ENCODE results near the gene HDAC8.
"Not testable (repeated sequence)": the region's sequence is repeated elsewhere in the genome, so short reads cannot be mapped to it uniquely, and the experiment has no call there.

The HDAC8 gene

DNA sequence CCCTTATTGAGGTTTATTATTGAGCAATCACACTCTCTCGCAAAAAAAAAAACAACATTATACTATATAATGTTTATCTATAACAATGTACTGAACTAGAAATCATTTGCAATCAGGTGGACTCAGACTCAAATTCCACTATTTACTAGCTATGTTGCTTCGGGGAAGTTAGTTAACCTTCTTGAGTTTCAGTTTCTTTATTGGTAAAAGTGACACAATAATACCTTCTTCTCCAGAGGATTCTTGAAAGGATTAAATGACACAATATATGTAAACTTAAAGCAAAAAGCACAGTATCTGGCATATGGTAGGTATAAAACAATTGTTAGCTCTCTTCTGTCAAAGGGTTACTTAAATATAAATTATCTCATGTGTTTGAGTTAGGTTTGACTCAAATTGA lies 31.5 kb upstream of the HDAC8 start:
- no peak overlapping the region for H3K27ac ChIP-seq
- no peak for TF ChIP-seq ZFX (IDR thresholded peaks at IDR 0.05; ENCODE audit: borderline replicate concordance)
- TF ChIP-seq, protein P1, sequence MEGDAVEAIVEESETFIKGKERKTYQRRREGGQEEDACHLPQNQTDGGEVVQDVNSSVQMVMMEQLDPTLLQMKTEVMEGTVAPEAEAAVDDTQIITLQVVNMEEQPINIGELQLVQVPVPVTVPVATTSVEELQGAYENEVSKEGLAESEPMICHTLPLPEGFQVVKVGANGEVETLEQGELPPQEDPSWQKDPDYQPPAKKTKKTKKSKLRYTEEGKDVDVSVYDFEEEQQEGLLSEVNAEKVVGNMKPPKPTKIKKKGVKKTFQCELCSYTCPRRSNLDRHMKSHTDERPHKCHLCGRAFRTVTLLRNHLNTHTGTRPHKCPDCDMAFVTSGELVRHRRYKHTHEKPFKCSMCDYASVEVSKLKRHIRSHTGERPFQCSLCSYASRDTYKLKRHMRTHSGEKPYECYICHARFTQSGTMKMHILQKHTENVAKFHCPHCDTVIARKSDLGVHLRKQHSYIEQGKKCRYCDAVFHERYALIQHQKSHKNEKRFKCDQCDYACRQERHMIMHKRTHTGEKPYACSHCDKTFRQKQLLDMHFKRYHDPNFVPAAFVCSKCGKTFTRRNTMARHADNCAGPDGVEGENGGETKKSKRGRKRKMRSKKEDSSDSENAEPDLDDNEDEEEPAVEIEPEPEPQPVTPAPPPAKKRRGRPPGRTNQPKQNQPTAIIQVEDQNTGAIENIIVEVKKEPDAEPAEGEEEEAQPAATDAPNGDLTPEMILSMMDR (IDR thresholded peaks at IDR 0.05) = no peak

DNA sequence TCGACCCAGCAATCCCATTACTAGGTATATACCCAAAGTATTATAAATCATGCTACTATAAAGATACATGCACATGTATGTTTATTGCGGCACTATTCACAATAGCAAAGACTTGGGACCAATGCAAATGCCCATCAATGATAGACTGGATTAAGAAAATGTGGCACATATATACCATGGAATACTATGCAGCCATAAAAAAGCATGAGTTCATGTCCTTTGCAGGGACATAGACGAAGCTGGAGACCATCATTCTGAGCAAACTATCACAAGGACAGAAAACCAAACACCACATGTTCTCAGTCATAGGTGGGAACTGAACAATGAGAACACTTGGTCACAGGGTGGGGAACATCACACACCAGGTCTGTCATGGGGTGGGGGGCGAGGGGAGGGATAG lies 18.4 kb upstream of the HDAC8 start:
- not testable (repeated sequence) for H3K27ac ChIP-seq

DNA sequence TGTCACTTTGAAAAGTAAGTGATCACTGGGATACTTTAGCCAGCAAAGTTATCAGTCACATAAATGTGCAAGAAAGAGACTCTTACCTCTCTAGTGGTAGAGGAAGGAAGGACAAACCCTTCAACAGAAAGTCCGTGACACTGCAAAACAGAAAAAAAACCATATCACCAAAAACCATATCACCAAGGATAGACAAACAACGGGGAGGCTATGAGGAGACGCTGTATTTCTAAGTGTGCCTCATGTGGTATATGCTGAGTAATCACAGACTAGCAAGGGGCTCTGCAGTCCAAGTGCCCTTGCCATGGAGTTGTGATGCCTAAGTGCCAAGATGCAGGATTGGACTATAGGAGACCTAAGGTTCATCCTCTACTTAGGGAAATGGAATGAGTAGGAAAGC lies 11.5 kb upstream of the HDAC8 start:
- TF ChIP-seq, protein P1 (IDR thresholded peaks at IDR 0.05) = no peak
- TF ChIP-seq ZFX (IDR thresholded peaks at IDR 0.05; ENCODE audit: borderline replicate concordance) = no peak
- no peak overlapping the region for H3K27ac ChIP-seq

DNA sequence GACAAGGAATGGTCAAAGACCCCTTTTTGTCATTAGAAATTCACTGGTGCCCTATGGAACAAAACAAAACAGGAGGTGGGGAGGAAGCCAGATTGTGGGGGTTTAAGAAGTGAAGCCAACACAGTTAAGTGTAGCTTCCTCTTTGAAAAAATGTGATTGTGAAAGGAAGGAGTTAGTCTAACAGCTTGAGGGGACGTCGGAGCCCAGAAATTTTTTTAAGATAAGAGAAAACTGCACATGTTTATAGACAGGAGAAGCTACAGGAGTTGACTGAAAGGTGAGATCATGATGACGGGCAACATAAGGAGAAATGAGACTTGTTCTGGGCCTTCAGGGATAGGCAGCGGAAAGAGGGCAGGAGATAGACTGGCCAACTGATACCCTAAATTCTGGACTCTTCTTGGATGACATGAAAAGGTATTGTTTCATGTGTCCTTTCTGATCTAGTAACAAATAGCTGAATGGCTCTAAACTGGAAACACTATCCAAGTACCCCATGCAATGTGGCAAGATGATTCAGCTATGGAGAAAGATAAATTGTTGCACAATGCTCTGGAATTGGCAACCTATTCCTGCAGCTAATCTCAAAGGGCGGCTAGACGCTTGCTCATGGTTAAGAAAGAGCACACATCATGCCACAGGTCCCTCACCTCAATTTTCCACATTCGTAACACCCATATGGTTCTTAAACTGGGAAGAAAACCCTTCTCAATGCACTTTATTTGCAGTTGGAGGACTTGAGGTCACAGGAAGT lies 3.7 kb upstream of the HDAC8 start:
- H3K27ac ChIP-seq = no peak overlapping the region
- TF ChIP-seq, protein P1 (IDR thresholded peaks at IDR 0.05) = no peak
- TF ChIP-seq ZFX (IDR thresholded peaks at IDR 0.05; ENCODE audit: borderline replicate concordance) = no peak

DNA sequence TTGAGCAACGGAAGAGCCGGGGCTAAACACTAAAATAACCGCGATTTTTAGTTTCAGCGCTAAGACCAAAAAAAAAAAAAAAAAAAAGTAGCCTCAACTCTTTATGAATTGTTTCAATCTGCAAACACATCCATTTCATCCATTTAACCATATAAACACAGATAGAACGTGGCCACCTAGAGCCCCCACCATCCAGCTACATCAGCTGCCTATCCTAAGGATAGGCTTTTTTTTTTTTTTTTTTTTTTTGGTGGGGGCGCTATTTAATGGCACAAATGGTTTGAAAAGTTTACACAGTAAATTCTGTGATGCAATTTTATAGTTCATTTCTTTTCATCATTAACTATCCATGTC lies 492 bp upstream of the HDAC8 start:
- TF ChIP-seq, protein P1 (IDR thresholded peaks at IDR 0.05) = peak; percentile 16; the same call in 1 of the 2 replicates
- no peak for TF ChIP-seq ZFX (IDR thresholded peaks at IDR 0.05; ENCODE audit: borderline replicate concordance)
- H3K27ac ChIP-seq = peak overlapping the region; percentile 59

DNA sequence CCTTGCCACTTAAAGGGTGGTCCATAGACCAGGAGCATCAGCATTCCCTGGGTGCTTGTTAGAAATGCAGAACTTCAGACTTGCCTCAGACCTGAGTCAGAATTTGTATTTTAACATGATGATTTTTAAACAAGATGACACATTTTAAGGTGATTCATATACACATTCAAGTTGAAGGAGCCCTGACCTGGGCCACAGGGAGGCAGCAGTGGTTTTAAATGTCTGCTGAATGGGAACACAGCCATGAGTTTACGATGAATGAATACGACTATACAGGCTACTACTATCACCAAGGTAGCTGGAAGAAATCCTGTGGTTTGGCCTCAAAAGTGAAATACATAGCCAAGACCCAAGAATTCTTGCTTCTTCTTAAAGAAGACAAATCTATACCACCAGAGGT lies 2.9 kb downstream of the HDAC8 start:
- TF ChIP-seq, protein P1 (IDR thresholded peaks at IDR 0.05) = no peak
- TF ChIP-seq ZFX (IDR thresholded peaks at IDR 0.05; ENCODE audit: borderline replicate concordance) = no peak
- H3K27ac ChIP-seq = no peak overlapping the region

DNA sequence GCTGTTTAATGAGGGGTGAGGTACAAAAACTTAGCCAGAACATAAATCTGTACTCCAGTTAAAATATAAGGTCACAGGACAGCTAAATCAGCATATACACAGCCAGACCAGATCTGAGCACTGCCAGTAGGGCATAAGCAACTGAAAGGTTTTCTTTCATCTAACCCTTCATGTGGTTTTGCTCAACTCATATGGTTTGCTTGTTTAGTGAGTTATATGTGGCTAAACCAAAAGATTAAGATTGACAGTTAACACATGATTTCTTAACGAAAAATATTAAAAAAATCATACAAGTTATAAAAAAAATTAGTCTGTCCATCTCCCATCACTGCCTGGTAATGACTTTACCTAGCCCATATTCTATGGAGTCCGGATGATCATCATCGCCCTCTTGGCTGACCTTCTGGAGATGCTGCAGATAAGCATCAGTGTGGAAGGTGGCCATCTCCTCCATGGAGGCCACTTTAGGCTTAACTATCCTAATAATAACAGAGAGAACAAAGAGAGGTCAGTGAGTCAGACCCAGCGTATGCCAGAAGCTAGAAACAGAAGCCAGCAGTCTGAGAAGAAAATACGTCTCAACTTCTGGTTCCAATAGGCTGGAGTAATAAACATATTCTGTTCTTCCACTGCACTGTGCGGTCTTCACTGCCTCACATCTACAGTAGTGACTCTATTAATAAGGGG lies 4.1 kb downstream of the HDAC8 start:
- H3K27ac ChIP-seq = no peak overlapping the region
- TF ChIP-seq ZFX (IDR thresholded peaks at IDR 0.05; ENCODE audit: borderline replicate concordance) = no peak
- TF ChIP-seq, protein P1 (IDR thresholded peaks at IDR 0.05) = no peak
